GM19099 (cell line): ENCODE data around the gene RPL13A.

Experiments used
- POLR2A ChIP-seq: IDR thresholded peaks from 3 replicates; pipeline ENCODE4 v1.6.1; 2011; ENCODE audit warnings: low read depth; ENCODE audit not compliant: insufficient read length; ENCODE audit errors: extremely low read depth

RPL13A gene

GRCh38 chr19:49491030-49491803 is 3.8 kb downstream of the RPL13A start:
- TF ChIP-seq POLR2A, result peak; percentile 16

DNA sequence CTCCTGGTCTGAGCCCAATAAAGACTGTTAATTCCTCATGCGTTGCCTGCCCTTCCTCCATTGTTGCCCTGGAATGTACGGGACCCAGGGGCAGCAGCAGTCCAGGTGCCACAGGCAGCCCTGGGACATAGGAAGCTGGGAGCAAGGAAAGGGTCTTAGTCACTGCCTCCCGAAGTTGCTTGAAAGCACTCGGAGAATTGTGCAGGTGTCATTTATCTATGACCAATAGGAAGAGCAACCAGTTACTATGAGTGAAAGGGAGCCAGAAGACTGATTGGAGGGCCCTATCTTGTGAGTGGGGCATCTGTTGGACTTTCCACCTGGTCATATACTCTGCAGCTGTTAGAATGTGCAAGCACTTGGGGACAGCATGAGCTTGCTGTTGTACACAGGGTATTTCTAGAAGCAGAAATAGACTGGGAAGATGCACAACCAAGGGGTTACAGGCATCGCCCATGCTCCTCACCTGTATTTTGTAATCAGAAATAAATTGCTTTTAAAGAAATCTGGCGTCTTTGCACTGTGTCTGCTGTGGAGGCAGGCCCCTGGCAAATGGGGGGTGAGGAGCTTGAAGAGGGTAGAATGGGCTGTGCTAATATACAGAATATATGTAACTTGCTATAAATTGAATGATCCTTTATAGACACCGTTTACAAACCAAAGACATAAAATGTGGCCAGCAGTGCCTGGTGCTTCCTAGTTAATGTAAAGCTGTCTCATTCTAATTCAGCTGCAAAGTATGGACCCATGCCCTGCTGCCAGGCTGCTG is 4.6 kb downstream of the RPL13A start:
- TF ChIP-seq POLR2A, result peak; percentile 2

DNA sequence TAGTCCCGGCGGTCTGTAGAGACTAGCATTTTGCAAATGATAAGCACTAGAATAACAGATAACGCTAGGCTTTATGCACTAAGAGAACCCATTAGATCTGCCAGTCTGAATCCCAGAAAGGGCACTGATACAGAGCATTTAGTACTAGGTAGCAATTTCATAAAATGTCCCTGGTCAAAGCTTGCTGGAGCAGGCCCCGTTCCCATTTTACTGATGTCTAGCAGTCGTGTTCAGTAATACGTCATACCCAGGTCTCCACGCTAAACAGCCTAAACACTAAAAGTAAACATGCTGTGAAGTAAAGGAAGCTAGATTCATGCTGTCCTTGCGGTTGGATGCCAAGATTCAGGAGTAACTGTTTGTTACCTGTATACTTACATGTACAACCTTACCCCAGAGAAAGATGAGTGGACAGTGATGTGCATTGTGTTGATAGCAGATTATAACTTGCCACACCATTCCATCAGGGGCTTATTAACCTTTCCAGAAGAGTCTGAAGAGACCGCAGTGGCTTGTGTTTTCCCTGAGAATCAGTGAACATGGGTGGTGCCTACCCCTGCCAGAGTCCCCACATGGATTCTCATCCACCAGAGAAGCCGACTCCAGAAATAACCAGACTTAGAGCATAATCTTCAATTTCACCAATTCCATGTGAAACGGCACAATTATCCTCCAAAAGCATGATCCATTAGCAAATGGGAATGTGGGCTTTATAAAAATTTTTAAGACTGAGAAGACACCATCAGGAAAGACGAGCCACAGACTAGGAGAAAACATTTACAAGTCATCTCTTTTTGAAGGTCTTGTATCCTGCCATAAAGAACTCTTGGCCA is 5.4 kb downstream of the RPL13A start:
- no peak for TF ChIP-seq POLR2A

DNA sequence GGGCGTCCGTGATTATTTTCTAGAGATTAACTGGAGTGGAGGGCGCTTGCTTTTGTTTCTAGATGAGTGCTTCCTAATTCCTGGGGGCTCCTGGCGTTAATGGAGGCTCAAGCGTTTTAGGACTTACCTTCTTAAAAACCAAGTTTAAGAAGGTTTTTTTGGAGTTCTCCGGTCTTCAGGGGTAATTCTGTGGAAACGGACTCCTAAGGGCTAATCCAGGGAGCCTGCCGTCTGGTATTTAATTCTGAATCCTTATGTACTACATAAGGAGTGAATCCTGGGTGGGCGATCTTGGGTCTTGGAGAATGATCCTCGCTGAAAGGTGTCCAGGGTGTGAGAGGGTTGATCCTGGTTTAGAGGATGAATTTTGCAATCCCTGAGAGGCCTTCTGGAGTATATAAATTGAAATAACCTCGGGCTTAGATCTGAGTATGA is 9.2 kb downstream of the RPL13A start:
- TF ChIP-seq POLR2A, result no peak

DNA sequence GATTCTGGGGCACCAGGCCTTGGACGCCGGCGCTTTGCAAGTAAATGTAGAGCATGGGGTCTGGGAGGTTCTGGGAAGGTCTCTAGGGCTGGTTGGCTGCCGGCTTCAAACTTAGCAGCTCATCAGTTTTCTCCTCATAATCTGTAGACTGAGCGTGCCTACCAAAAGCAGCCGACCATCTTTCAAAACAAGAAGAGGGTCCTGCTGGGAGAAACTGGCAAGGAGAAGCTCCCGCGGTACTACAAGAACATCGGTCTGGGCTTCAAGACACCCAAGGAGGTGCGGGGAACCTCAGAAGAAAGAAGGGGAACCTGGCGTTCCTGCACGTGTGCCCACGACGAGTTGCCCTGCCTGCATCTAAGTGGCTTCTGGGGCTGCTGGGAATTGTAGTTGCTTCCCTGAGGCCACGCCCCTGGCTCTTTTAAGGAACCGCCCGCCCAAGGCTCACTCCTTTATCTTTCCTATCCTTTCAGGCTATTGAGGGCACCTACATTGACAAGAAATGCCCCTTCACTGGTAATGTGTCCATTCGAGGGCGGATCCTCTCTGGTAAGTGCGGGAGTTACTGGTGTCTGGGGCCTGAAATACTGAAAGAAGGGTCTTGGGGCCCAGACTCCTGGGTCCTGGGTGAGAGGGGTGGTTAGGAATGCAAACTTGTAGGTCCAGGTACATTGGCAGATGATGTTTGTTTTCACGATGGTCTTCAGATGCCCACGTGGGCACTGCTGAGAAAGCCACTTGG is 9.8 kb downstream of the RPL13A start:
- peak; percentile 40 for TF ChIP-seq POLR2A

GRCh38 chr19:49497789-49498103 is 10.3 kb downstream of the RPL13A start:
- no peak for TF ChIP-seq POLR2A

GRCh38 chr19:49498475-49498874 is 11.1 kb downstream of the RPL13A start:
- no peak for TF ChIP-seq POLR2A

- TF ChIP-seq POLR2A, result no peak
These were observed 11.7 kb downstream of the RPL13A start for GRCh38 chr19:49499030-49499670.

DNA sequence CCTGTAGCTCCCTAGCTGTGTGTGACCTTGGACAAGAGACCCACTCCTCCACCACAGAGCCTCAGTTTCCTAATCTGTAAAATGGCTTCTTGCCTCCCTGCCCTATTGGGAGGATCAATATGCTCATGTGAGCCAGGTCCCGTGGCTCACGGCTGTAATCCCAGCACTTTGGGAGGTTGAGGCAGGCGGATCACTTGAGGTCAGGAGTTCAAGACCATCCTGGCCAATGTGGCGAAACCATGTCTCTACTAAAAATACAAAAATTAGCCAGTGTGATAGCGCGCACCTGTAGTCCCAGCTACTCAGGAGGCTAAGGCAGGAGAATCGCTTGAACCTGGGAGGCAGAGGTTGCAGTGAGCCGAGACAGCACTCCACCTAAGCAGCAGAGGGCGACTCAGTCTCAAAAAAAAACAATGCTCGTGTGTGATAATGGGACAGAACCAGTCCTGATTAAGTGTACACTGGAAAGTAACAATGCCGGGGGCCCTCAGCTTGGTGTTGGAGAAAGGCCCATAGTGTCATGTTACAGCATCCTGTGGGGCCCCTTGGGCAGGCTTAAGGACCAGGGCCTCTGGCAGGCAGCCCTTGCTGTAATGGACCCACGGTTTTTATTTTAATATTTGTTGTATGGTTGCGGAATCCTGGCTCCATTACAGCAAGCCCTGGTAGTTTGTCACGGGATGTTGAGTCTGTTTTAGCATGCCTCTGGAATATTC is 15.6 kb downstream of the RPL13A start:
- no peak for TF ChIP-seq POLR2A

- TF ChIP-seq POLR2A, result no peak
These were observed 16.2 kb downstream of the RPL13A start for GRCh38 chr19:49503582-49503962.

DNA sequence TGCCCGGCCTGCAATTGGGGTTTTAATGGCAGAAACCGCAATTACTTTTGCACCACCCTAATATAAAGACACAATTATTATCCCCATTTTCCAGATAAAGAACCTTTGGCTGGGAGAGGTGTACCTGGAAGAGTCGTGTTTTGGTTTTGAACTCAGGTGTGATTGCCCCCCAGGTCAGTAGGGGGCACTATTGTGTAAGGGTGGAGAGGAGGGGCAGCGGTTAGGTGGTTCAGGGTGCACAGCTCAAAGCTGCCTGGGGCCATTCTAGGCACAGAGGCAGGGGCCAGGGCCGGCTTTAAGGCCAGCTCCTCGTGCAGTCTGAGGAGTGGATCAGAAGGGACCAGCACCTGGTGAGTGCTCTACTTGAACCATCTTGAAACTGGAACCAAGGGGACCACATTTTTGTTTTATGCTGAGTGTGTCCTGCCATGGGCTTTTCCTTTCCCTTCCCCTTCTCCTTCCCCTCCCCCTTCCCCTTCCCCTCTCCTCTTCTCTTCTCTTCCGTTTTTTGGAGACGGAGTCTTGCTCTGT is 19.2 kb downstream of the RPL13A start:
- TF ChIP-seq POLR2A, result no peak

- no peak for TF ChIP-seq POLR2A
These were observed 20.5 kb downstream of the RPL13A start for GRCh38 chr19:49507803-49508494.
